Testis (tissue), 3 donors: ENCODE results near the gene TCN2. TPM values are rescaled to one million over a fixed set of nuclear protein-coding genes. Genes with fewer than 3 reads are reported as not detected.
A peak's percentile ranks its signal among the peaks of the same experiment; 100 is the strongest.

Experiments
- DNase-seq: peaks from one replicate; pipeline ENCODE4 v3.0.0-alpha.2; 2019
- H3K27ac ChIP-seq, 2 donors: fragments of 200-600 bp; sonication (generic); one replicate each; pipeline ENCODE4 v1.5.1; 2019
- H3K27me3 ChIP-seq: fragments of 200-600 bp; sonication (generic); one replicate; pipeline ENCODE4 v1.5.1; 2019
- H3K36me3 ChIP-seq: fragments of 200-600 bp; sonication (generic); one replicate; pipeline ENCODE4 v1.5.1; 2017; ENCODE audit warnings: low read depth; ENCODE audit errors: missing control alignments
- H3K4me1 ChIP-seq: fragments of 200-600 bp; sonication (generic); one replicate; pipeline ENCODE4 v1.5.1; 2019
- H3K4me3 ChIP-seq, 2 donors: fragments of 200-600 bp; sonication (generic); one replicate each; pipeline ENCODE4 v1.5.1; 2017 to 2019
- H3K9me3 ChIP-seq: fragments of 200-600 bp; sonication (generic); one replicate; pipeline ENCODE4 v1.5.1; 2017
- POLR2A ChIP-seq: fragments of 450-650 bp; IDR thresholded peaks from one replicate; pipeline ENCODE4 v1.6.1; 2017; ENCODE audit warnings: antibody characterized with exemption, mild to moderate bottlenecking, moderate library complexity
- WGBS, 2 donors: methylation state at CpG; one replicate each; pipeline ENCODE4 v1.1.5; 2018; 5-methylcytosine and 5-hydroxymethylcytosine counted together
- intact Hi-C: fragments of 100-400 bp; cut with DNase I; formaldehyde crosslinking; loops from one replicate; pipeline ENCODE4 v1.15.1; 2023; ENCODE audit warnings: low total_unique reads
- polyA plus RNA-seq: library from polyadenylated mRNA; stranded (reverse); fragments of 350-450 nt; fragmentation: Illumina TruSeq; extraction: RNeasy Lipid Tissue Mini Kit (QIAGEN cat#74804); gene quantifications from one replicate; pipeline ENCODE4 v1.2.3, GENCODE V29; 2014; ENCODE audit warnings: low read depth, low replicate concordance; ENCODE audit not compliant: insufficient read depth
- total RNA-seq, 2 donors: library from RNA; depleted of rRNA; stranded (reverse); fragments of >200 nt; gene quantifications; one replicate each; pipeline ENCODE4 v1.2.3, GENCODE V29; 2016
- TF ChIP-seq, protein P1 (sequence below), 3 experiments: fragments of 450-650 bp in 2 of 3; fragments of 200-600 bp in 1 of 3; sonication (generic) in 1 of 3; IDR thresholded peaks; one replicate each; pipeline ENCODE4 v1.5.1; 2016 to 2019; ENCODE audit warnings: antibody characterized with exemption in 3 of 3, mild to moderate bottlenecking in 2 of 3, moderate library complexity in 1 of 3

Gene TCN2
- total and polyA plus RNA-seq, 3 donors from 2014 or later = 30.5 to 40.7 (median 40.6) TPM

DNA sequence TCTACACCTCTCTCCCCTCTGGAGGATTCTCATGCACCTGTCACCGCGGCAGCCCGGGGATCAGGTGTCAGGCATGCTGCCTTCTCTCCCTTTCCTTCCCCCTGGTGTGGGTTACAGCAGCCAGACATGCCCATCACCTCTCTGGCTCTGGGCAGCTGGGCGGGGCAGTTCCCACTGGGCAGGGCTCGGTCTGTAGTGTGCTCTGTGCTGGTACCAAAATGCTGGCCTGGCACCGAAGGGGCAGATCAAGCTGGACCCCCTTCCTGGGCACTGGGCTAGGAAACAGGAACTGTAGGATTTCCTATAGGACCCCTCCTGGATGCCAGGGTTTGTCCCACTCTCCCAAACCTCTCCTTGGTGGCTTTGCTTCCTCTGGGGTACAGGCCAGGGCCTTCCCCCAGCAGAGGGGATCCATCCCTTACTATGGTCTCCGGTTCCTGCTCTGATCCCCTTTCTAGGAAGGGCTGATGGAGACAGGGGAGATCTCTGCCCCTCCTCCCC, 33.3 kb upstream of the TCN2 start:
- H3K36me3 ChIP-seq = no peaks in the 10 kb centered on the region
- no peaks in the 10 kb centered on the region for H3K9me3 ChIP-seq
- TF ChIP-seq, protein P1, sequence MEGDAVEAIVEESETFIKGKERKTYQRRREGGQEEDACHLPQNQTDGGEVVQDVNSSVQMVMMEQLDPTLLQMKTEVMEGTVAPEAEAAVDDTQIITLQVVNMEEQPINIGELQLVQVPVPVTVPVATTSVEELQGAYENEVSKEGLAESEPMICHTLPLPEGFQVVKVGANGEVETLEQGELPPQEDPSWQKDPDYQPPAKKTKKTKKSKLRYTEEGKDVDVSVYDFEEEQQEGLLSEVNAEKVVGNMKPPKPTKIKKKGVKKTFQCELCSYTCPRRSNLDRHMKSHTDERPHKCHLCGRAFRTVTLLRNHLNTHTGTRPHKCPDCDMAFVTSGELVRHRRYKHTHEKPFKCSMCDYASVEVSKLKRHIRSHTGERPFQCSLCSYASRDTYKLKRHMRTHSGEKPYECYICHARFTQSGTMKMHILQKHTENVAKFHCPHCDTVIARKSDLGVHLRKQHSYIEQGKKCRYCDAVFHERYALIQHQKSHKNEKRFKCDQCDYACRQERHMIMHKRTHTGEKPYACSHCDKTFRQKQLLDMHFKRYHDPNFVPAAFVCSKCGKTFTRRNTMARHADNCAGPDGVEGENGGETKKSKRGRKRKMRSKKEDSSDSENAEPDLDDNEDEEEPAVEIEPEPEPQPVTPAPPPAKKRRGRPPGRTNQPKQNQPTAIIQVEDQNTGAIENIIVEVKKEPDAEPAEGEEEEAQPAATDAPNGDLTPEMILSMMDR (IDR thresholded peaks at IDR 0.05) = no peak
- peaks cover 18% of the 10 kb centered on the region for H3K4me1 ChIP-seq
- no peak for DNase-seq
- H3K4me3 ChIP-seq = no peak overlapping the region
- intact Hi-C loops = no loop called here
- peak overlapping the region in 1 of 2 donors; percentile 50 for H3K27ac ChIP-seq
- H3K27me3 ChIP-seq = no peaks in the 10 kb centered on the region
- WGBS, 2 donors = 64 to 65% methylated on average over 4 to 7 of the region's 7 CpGs

DNA sequence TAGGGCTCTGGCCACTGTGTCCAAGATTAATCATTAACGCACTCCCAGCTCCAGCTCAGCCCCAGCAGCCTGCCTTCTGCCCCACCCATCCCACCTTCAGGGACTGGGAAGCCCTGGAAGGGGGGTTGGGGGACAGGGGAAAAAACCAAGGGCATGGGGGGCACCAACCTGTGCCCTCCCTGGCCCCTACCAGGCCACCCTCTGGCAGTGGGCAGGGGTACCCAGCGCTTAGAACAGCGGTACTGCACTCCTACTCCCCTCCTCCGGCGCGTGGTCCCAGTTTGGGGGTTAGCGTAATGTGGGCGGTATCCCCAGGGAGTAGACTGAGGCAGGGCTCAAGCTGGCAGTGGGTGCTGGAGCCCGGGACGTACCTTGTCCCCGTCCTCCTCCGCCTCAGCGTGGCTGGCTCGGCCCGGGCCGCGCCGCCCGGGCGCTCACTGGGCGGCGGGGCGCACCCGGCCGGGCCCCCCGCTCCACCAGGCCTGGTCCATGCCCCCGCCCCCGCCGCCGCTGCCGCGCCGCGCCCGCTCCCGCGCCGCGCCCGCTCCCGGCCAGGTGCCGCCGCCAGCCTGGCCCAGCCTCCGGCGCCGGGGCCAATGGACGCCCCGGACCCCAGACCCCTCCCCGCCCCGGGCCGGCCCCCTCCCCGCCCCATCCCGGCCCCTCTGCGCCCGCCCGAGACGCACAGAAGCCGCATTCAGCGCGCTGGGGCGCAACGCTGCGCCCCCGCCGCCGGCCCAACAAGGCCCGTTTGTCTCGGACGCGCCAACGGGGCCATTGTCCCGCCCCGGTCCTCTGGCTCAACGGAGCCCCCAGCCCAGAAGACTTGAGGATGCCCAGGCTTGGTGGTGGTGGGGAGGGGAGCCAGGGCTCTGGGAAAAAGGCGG, 32.6 kb upstream of the TCN2 start, which contains the start of gene GAL3ST1:
Gene GAL3ST1, minus strand, starts transcription at position 571 of the 887 bp plus-strand sequence. CDS start 17,273 bp downstream, outside the sequence.
- no peak for DNase-seq
- H3K4me3 ChIP-seq = peak within 1 kb of the TSS; percentile 10 to 31
- 54 to 67% methylated on average over 1 to 56 of the region's 75 CpGs for WGBS, 2 donors
- peaks cover 18% of the 10 kb centered on the region for H3K4me1 ChIP-seq
- no peaks in the 10 kb centered on the region for H3K36me3 ChIP-seq
- H3K9me3 ChIP-seq = no peaks in the 10 kb centered on the region
- no peaks in the 10 kb centered on the region for H3K27me3 ChIP-seq
- intact Hi-C loops = no loop called here
- TF ChIP-seq, protein P1 (IDR thresholded peaks at IDR 0.05) = no peak
- TF ChIP-seq POLR2A = no peak
- peak within 1 kb of the TSS; percentile 57 to 69 for H3K27ac ChIP-seq

DNA sequence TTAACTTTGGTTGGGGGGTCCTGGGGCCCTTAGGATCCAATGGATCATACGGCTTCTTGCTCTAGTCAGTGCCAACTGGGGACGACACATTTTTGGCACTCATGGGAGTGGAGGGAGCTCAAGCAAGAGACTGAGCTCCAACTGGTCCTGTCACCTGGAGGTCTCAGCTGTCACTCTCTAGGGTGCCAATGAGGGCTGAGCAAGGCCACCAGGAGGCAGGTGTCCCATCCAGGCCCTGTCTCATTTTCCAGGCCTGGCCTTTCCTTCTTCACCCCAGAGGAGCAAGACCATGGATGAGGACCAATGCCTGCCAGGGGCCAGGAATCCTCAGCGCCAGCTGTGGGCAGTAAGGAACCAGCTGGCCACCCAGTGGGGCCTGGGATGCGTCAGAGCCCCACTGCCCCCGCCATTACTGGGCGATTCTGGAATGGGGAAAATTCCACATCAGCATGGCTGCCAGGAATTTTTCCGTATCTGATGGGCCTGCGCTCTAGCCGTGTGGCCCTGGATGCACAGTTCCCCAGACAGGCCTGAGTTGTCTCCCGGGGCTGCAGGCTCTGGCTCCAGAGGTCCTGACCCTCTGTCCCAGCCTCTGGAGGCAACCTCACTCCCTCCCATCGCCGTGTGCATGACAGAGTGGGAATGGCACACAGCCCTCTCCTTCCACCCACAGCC, 31.8 kb upstream of the TCN2 start:
- peak overlapping the region; percentile 10 to 31 for H3K4me3 ChIP-seq
- peak; percentile 68 for DNase-seq

DNA sequence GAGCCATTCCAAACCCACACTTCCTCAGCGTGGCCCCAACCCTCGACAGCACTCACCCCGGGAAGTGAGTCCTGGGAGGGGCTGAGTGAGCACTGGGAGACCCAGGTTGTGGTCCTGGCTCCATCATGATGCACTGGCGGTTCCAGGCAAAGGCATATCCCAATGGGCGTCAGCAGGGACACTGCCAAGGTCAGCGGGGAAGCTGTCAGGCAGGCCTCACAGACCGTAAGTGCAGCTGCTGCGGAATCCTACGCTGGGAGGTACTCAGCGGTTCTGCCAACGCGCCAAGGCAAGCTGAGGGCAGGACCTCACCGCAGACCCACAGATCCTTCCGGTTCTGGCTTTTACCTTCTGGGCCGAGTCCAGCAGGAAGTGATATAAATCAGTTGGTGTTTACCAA, 31.1 kb upstream of the TCN2 start:
- H3K36me3 ChIP-seq = no peaks in the 10 kb centered on the region

More for the DNA sequence above, 31.8 kb upstream of the TCN2 start:
- H3K4me1 ChIP-seq = peaks cover 18% of the 10 kb centered on the region
- whole genome bisulfite sequencing, 2 donors = 46 to 47% methylated on average over 9 to 12 of the region's 12 CpGs
- no peaks in the 10 kb centered on the region for H3K27me3 ChIP-seq
- H3K27ac ChIP-seq = peak overlapping the region; percentile 57 to 69
- TF ChIP-seq, protein P1 (IDR thresholded peaks at IDR 0.05) = no peak
- no peak for TF ChIP-seq POLR2A
- no peaks in the 10 kb centered on the region for H3K9me3 ChIP-seq
- intact Hi-C loops = no loop called here
- no peaks in the 10 kb centered on the region for H3K36me3 ChIP-seq

More for the DNA sequence above, 31.1 kb upstream of the TCN2 start:
- TF ChIP-seq, protein P1 (IDR thresholded peaks at IDR 0.05) = no peak
- no peak for TF ChIP-seq POLR2A
- no peaks in the 10 kb centered on the region for H3K9me3 ChIP-seq
- intact Hi-C loops = no loop called here
- H3K4me1 ChIP-seq = peaks cover 18% of the 10 kb centered on the region
- H3K27ac ChIP-seq = no peak overlapping the region
- no peaks in the 10 kb centered on the region for H3K27me3 ChIP-seq
- H3K4me3 ChIP-seq = no peak overlapping the region
- 78 to 81% methylated on average over 9 to 15 of the region's 15 CpGs for WGBS, 2 donors
- DNase-seq = no peak
